ACHN (cell line): ENCODE data around the gene RAC2.
"Not testable (repeated sequence)": the region's sequence is repeated elsewhere in the genome, so short reads cannot be mapped to it uniquely, and the experiment has no call there.

Experiments used
- DNase-seq: peaks from one replicate; pipeline ENCODE4 v3.0.0-alpha.2; 2015
- in situ Hi-C: cut with HindIII; loops from 2 replicates; pipeline ENCODE4 v1.10.0; 2017; ENCODE audit warnings: low sequenced_read_pairs, low pct_ligation_motif_present, low pct_unique_long_range_greater_than_20kb

The RAC2 gene

GRCh38 chr22:37212174-37212906 is 31.7 kb downstream of the RAC2 start, which contains the start of gene SSTR3:
Gene SSTR3 (minus strand): TSS chr22:37212477. CDS start chr22:37207803, 4,674 bp downstream.
- in situ Hi-C loops = no loop called here
- DNase-seq = no peak

- no peak for DNase-seq
- in situ Hi-C loops = no loop called here
Measured at GRCh38 chr22:37211866-37212173, 32.2 kb downstream of the RAC2 start.

GRCh38 chr22:37211075-37211865 is 32.8 kb downstream of the RAC2 start:
- in situ Hi-C loops = no loop called here
- DNase-seq = no peak

- no peak for DNase-seq
- in situ Hi-C loops = no loop called here
Measured at GRCh38 chr22:37210041-37210803, 33.8 kb downstream of the RAC2 start.

- no peak for DNase-seq
- in situ Hi-C loops = no loop called here
Measured at GRCh38 chr22:37209140-37209845, 34.8 kb downstream of the RAC2 start.

GRCh38 chr22:37208401-37209139 is 35.5 kb downstream of the RAC2 start:
- DNase-seq = no peak
- in situ Hi-C loops = no loop called here

GRCh38 chr22:37207981-37208380 is 36.1 kb downstream of the RAC2 start:
- no peak for DNase-seq
- in situ Hi-C loops = no loop called here

GRCh38 chr22:37206841-37207821 is 36.9 kb downstream of the RAC2 start:
- in situ Hi-C loops = no loop called here
- DNase-seq = no peak

- in situ Hi-C loops = no loop called here
- DNase-seq = no peak
Measured at GRCh38 chr22:37206118-37206840, 37.8 kb downstream of the RAC2 start.

- in situ Hi-C loops = no loop called here
Measured at GRCh38 chr22:37205046-37205445, 39.0 kb downstream of the RAC2 start.

GRCh38 chr22:37204045-37204655 is 39.9 kb downstream of the RAC2 start:
- in situ Hi-C loops = no loop called here
- DNase-seq = no peak

More at GRCh38 chr22:37205046-37205445, 39.0 kb downstream of the RAC2 start:
- DNase-seq = no peak

GRCh38 chr22:37203354-37204044 is 40.6 kb downstream of the RAC2 start:
- in situ Hi-C loops = no loop called here

GRCh38 chr22:37202716-37203115 is 41.4 kb downstream of the RAC2 start:
- DNase-seq = no peak
- in situ Hi-C loops = no loop called here

More at GRCh38 chr22:37203354-37204044, 40.6 kb downstream of the RAC2 start:
- no peak for DNase-seq

- in situ Hi-C loops = no loop called here
- no peak for DNase-seq
Measured at GRCh38 chr22:37202001-37202555, 42.0 kb downstream of the RAC2 start.

GRCh38 chr22:37201443-37201820 is 42.6 kb downstream of the RAC2 start:
- in situ Hi-C loops, DNase-seq: not testable (repeated sequence)
